Pancreas (tissue), 10 donors: ENCODE measurements around the gene CRYM. TPM values are rescaled to one million over a fixed set of nuclear protein-coding genes. Genes with fewer than 3 reads are reported as not detected.
"Not testable (repeated sequence)": the region's sequence is repeated elsewhere in the genome, so short reads cannot be mapped to it uniquely, and the experiment has no call there.

Experiments
- ATAC-seq, 4 donors: fragments of 200-7000 bp; cut with Tn5 transposase; one replicate each; pipeline versions ENCODE4 v1.8.0 to v1.9.1; 2020; ENCODE audit warnings: mild to moderate bottlenecking in 4 of 4, moderate library complexity in 4 of 4
- DNase-seq, 6 donors: peaks; one replicate each; pipeline ENCODE4 v3.0.0-alpha.2; 2020
- FAIRE-seq: peaks from 2 replicates; lab custom pipeline; 2012; peaks lifted over from hg19 to GRCh38; lab: Jason Lieb, UNC
- H3K27ac ChIP-seq, 4 donors: fragments of 200-600 bp; sonication (generic); 1 replicate in 3 of 4; 2 replicates in 1 of 4; pipeline versions ENCODE4 v1.5.0 to v1.8.0; 2020
- H3K27me3 ChIP-seq, 4 donors: fragments of 200-600 bp; one replicate each; pipeline ENCODE4 v1.8.0; 2021
- H3K36me3 ChIP-seq, 3 donors: fragments of 200-600 bp; sonication (generic) in 1 of 3; one replicate each; pipeline versions ENCODE4 v1.5.0 to v1.8.0; 2020 to 2021
- H3K4me1 ChIP-seq, 3 donors: fragments of 200-600 bp; one replicate each; pipeline ENCODE4 v1.8.0; 2021
- H3K4me3 ChIP-seq, 4 donors: fragments of 200-600 bp; sonication (generic) in 2 of 4; one replicate each; pipeline versions ENCODE4 v1.5.0 to v1.8.0; 2020 to 2021
- H3K9me3 ChIP-seq, 4 donors: fragments of 200-600 bp; one replicate each; pipeline ENCODE4 v1.8.0; 2021
- CTCF ChIP-seq, 4 donors: fragments of 200-600 bp; sonication (generic) in 3 of 4; IDR thresholded peaks; one replicate each; pipeline versions ENCODE4 v1.5.0 to v1.8.0; 2021; ENCODE audit warnings: antibody characterized with exemption in 4 of 4
- WGBS, 2 donors: extraction: QIAGEN DNeasy Blood & Tissue Kit; methylation state at CpG; one replicate each; pipeline ENCODE4 v1.1.7; 2013; 5-methylcytosine and 5-hydroxymethylcytosine counted together
- intact Hi-C, 3 donors: fragments of 100-400 bp; cut with DNase I; formaldehyde crosslinking; loops; one replicate each; pipeline versions ENCODE4 v1.11.1 to v1.14.2; 2022
- polyA plus RNA-seq, 2 donors: library from polyadenylated mRNA; stranded (reverse); fragments of 200-250 nt; gene quantifications; one replicate each; pipeline ENCODE4 v1.2.3, GENCODE V29; 2013
- total RNA-seq, 6 donors: library from RNA; stranded (reverse); fragmentation: NEBNext Ultra II Directional in 4 of 6; extraction: Animal tissue kit (Norgen Biotek cat#: 25700) in 4 of 6; gene quantifications; one replicate each; pipeline versions ENCODE4 v1.2.1 to v1.2.4, GENCODE V29; 2021 to 2023
- donor health status: healthy with polysubstance abuse.
- donor health status: DM: no; HTN: no; CAD: no; lungs with moderate emphysema.
- donor health status: DM: no; HTN: no; CAD: no.
- donor health status: control.
- donor health status: control.
- donor health status: Bipolar disorder and iron deficiency.
- donor health status: DM: yes; HTN: yes; CAD: no.
- donor health status: DM: no; HTN: no; CAD: no.
- donor health status: DM: no; HTN: no; CAD: no.
- donor health status: DM: yes; HTN: yes; CAD: no.

The CRYM gene
- total and polyA plus RNA-seq, 8 donors, result 0.09 to 0.22 (median 0.16) TPM; not detected in 3

- H3K9me3 ChIP-seq, result no peaks in the 10 kb centered on the region
- H3K36me3 ChIP-seq, result no peaks in the 10 kb centered on the region
- no peak for FAIRE-seq
- peak overlapping the region in 1 of 4 donors; percentile 75 for H3K4me3 ChIP-seq
- WGBS, 2 donors, result 32 to 33% methylated on average over 3 of the region's 3 CpGs
- TF ChIP-seq CTCF (IDR thresholded peaks at IDR 0.05), result no peak
- no peak for DNase-seq
- ATAC-seq, result no peak
- no peaks in the 10 kb centered on the region for H3K27me3 ChIP-seq
- no peak overlapping the region for H3K27ac ChIP-seq
- H3K4me1 ChIP-seq, result peaks cover 0 to 4% (median 0%) of the 10 kb centered on the region in 3 donors
- intact Hi-C loops, result no loop called here
Measured at GRCh38 chr16:21302454-21302853, 24.4 kb upstream of the CRYM start.

DNA sequence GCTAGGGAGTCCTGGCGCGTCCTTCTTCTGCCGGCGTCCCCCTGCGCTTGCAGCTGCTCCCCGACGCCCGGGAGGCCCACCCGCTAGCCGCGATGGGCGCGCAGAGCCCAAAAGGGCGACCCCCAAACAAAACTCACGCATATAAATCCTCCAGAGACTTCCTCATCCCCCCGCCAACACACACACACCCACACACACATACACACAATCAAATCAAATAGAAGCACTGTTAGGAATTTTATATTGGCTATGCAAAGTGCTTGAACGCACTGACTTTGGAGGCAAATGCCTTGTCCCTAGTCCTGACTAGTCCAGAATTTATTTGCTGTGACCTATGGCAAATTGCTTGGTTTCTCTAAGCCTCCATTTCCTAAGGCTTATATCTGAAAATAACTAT is 23.8 kb upstream of the CRYM start:
- ATAC-seq, result peak in 1 of 4 donors; percentile 1
- no peaks in the 10 kb centered on the region for H3K9me3 ChIP-seq
- peaks cover 0 to 4% (median 0%) of the 10 kb centered on the region in 3 donors for H3K4me1 ChIP-seq
- no peak for DNase-seq
- FAIRE-seq, result no peak
- peak overlapping the region; percentile 43 to 89 (median 74) for H3K27ac ChIP-seq
- no peaks in the 10 kb centered on the region for H3K27me3 ChIP-seq
- H3K36me3 ChIP-seq, result no peaks in the 10 kb centered on the region
- H3K4me3 ChIP-seq, result peak overlapping the region; percentile 63 to 79 (median 69)
- intact Hi-C loops, result no loop called here
- no peak for TF ChIP-seq CTCF (IDR thresholded peaks at IDR 0.05)
- 1% methylated on average over 17 of the region's 17 CpGs for WGBS, 2 donors

- peak; percentile 80 to 93 (median 86) for ATAC-seq
- WGBS, 2 donors, result 0 to 1% methylated on average over 40 to 60 of the region's 60 CpGs
- peak; percentile 72 to 88 (median 80) for DNase-seq
- no peaks in the 10 kb centered on the region for H3K9me3 ChIP-seq
- H3K36me3 ChIP-seq, result no peaks in the 10 kb centered on the region
- intact Hi-C loops, result no loop called here
- H3K27ac ChIP-seq, result peak overlapping the region; percentile 76 to 89 (median 83)
- peak overlapping the region; percentile 63 to 79 (median 69) for H3K4me3 ChIP-seq
- peak in 1 of 4 donors; percentile 15 for TF ChIP-seq CTCF (IDR thresholded peaks at IDR 0.05)
- FAIRE-seq, result no peak
- H3K27me3 ChIP-seq, result no peaks in the 10 kb centered on the region
- peaks cover 0 to 4% (median 0%) of the 10 kb centered on the region in 3 donors for H3K4me1 ChIP-seq
Measured at GRCh38 chr16:21301168-21301894, 23.2 kb upstream of the CRYM start.

GRCh38 chr16:21300309-21301167 is 22.4 kb upstream of the CRYM start:
- intact Hi-C loops, result no loop called here
- FAIRE-seq, result peak; percentile 98
- Histone ChIP-seq H3K27me3 (no peaks in the 10 kb centered on the region), H3K9me3 (no peaks in the 10 kb centered on the region), H3K27ac (peak overlapping the region; percentile 76 to 89 (median 83)), H3K4me3 (peak overlapping the region; percentile 63 to 79 (median 69)), H3K36me3 (no peaks in the 10 kb centered on the region), H3K4me1 (peaks cover 0 to 4% (median 0%) of the 10 kb centered on the region in 3 donors)
- TF ChIP-seq CTCF (IDR thresholded peaks at IDR 0.05), result peak; percentile 45 to 63 (median 52)
- ATAC-seq, result peak; percentile 88 to 95 (median 92)
- peak; percentile 80 to 98 (median 94) for DNase-seq
- 0 to 1% methylated on average over 36 of the region's 36 CpGs for WGBS, 2 donors

DNA sequence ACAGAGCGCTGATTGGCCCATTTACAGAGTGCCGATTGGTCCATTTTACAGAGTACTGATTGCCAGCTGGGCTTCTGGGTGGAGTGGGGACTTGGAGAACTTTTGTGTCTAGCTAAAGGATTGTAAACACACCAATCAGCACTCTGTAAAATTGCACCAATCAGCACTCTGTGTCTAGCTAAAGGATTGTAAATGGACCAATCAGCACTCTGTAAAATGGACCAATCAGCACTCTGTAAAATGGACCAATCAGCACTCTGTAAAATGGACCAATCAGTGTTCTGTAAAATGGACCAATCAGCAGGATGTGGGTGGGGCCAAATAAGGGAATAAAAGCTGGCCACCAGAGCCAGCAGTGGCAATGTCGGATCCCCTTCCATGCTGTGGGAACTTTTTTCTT is 11.7 kb upstream of the CRYM start:
- H3K9me3 ChIP-seq, H3K4me3 ChIP-seq, ATAC-seq, H3K4me1 ChIP-seq, FAIRE-seq, H3K36me3 ChIP-seq, DNase-seq, H3K27ac ChIP-seq: not testable (repeated sequence)
- 89 to 95% methylated on average over 3 of the region's 3 CpGs for WGBS, 2 donors
- intact Hi-C loops, result loop anchor here in 2 of 3 donors (10.0 kb wide), 2 partner anchors 95 to 105 kb away; no protein-coding TSS in a partner anchor
- peaks cover 0 to 10% (median 4%) of the 10 kb centered on the region in 4 donors for H3K27me3 ChIP-seq
